HepG2 (cell line): ENCODE results near the gene NLRP5. TPM values are rescaled to one million over a fixed set of nuclear protein-coding genes. Genes with fewer than 3 reads are reported as not detected.

Source experiments
- ATAC-seq: fragments of 200-7000 bp; cut with Tn5 transposase; 3 replicates; pipeline ENCODE4 v1.9.1; 2020; ENCODE audit warnings: mild to moderate bottlenecking, moderate library complexity
- BruUV-seq: library from RNA; stranded (reverse); fragments of 400-500 nt; replicated peaks from 2 replicates; lab custom pipeline; 2021; lab: Mats Ljungman, UMichigan
- CTCF ChIA-PET: fragments of 300-600 bp; formaldehyde crosslinking; extraction: SDS; loops from one replicate; lab custom pipeline; 2021; ENCODE audit warnings: low total read pairs, inconsistent platforms, low intra/inter-chr PET ratio; lab: Yijun Ruan, JAX
- POLR2A ChIA-PET: fragments of 350-600 bp; sonication (Branson Sonifier 250); formaldehyde crosslinking; loops from one replicate; lab custom pipeline; 2020; ENCODE audit warnings: antibody characterized with exemption, inconsistent platforms; lab: Yijun Ruan, JAX
- DNase-seq: peaks from one replicate; pipeline ENCODE4 v3.0.0-alpha.2; 2015; ENCODE audit warnings: low spot score
- FAIRE-seq: peaks from 3 replicates; lab custom pipeline; 2011; peaks lifted over from hg19 to GRCh38; lab: Jason Lieb, UNC
- H2AFZ ChIP-seq: one replicate; pipeline ENCODE4 v1.6.1; 2011; ENCODE audit warnings: low read length, inconsistent platforms
- H3K27ac ChIP-seq: fragments of 300-600 bp; 3 replicates; pipeline ENCODE4 v1.8.0; 2011; ENCODE audit warnings: mixed run types, mild to moderate bottlenecking, mixed read lengths, low read length, inconsistent platforms; ENCODE audit not compliant: insufficient read depth; ENCODE audit errors: extremely low read length
- H3K27me3 ChIP-seq, 2 experiments: fragments of 200-600 bp in 1 of 2; 2 replicates in 1 of 2; 3 replicates in 1 of 2; pipeline versions ENCODE4 v1.6.0 to v1.8.0; 2011; ENCODE audit warnings: low read length in 2 of 2, mild to moderate bottlenecking in 2 of 2, moderate library complexity in 2 of 2, inconsistent platforms in 1 of 2; ENCODE audit not compliant: insufficient read depth in 2 of 2, control insufficient read depth in 1 of 2
- H3K36me3 ChIP-seq, 2 experiments: fragments of 200-600 bp in 1 of 2; replicated peaks in 1 of 2; 2 replicates in 1 of 2; 3 replicates in 1 of 2; pipeline versions ENCODE4 v1.5.1 to v1.8.0; 2011; ENCODE audit warnings: low read length in 2 of 2, inconsistent platforms in 1 of 2; ENCODE audit not compliant: insufficient read depth in 2 of 2, control insufficient read depth in 1 of 2
- H3K4me1 ChIP-seq: 2 replicates; pipeline ENCODE4 v1.5.1; 2012; ENCODE audit warnings: low read length, inconsistent platforms; ENCODE audit not compliant: insufficient read depth
- H3K4me2 ChIP-seq: 2 replicates; pipeline ENCODE4 v1.6.0; 2011; ENCODE audit warnings: low read depth, low read length, inconsistent platforms
- H3K4me3 ChIP-seq, 3 experiments: fragments of 200-600 bp in 1 of 3; sonication (generic), shearing (Covaris generic) in 1 of 3; replicated peaks in 1 of 3; 2 replicates each; pipeline ENCODE4 v1.5.1; 2011 to 2016; ENCODE audit warnings: low read length in 3 of 3, inconsistent platforms in 2 of 3, low read depth in 2 of 3, mild to moderate bottlenecking in 2 of 3, control low read depth in 1 of 3, mixed read lengths in 1 of 3; ENCODE audit not compliant: insufficient read depth in 1 of 3
- H3K79me2 ChIP-seq: one replicate; pipeline ENCODE4 v1.6.1; 2011; ENCODE audit warnings: low read length, inconsistent platforms; ENCODE audit not compliant: insufficient read depth
- H3K9ac ChIP-seq: 2 replicates; pipeline ENCODE4 v1.6.0; 2011; ENCODE audit warnings: mild to moderate bottlenecking, low read depth, low read length, inconsistent platforms; ENCODE audit not compliant: insufficient read depth
- H3K9me3 ChIP-seq: 2 replicates; pipeline ENCODE4 v1.5.1; 2012; ENCODE audit warnings: mild to moderate bottlenecking, low read length
- H4K20me1 ChIP-seq: 2 replicates; pipeline ENCODE4 v1.6.0; 2011; ENCODE audit warnings: inconsistent platforms, mild to moderate bottlenecking, low read length, moderate library complexity; ENCODE audit not compliant: insufficient read depth
- CAMTA2 ChIP-seq: sonication (generic); formaldehyde crosslinking; IDR thresholded peaks from 2 replicates; pipeline ENCODE4 v1.4.0; 2020; ENCODE audit warnings: mild to moderate bottlenecking, missing genetic modification reagents, borderline replicate concordance
- ETV6 ChIP-seq: sonication (generic); formaldehyde crosslinking; conservative IDR thresholded peaks from 2 replicates; pipeline ENCODE4 v1.4.0; 2020; ENCODE audit warnings: missing genetic modification reagents
- FOSL2 ChIP-seq: sonication (generic); formaldehyde crosslinking; IDR thresholded peaks from 2 replicates; pipeline ENCODE4 v1.4.0; 2020; ENCODE audit warnings: missing genetic modification reagents
- HOXA7 ChIP-seq: sonication (generic); formaldehyde crosslinking; IDR thresholded peaks from 2 replicates; pipeline ENCODE4 v1.8.1; 2022; ENCODE audit warnings: mild to moderate bottlenecking, missing genetic modification reagents, moderate library complexity
- MATR3 ChIP-seq: sonication (generic); formaldehyde crosslinking; IDR thresholded peaks from 2 replicates; pipeline ENCODE4 v1.4.0; 2020; ENCODE audit warnings: missing genetic modification reagents
- MEIS2 ChIP-seq: sonication (generic); formaldehyde crosslinking; IDR thresholded peaks from 2 replicates; pipeline ENCODE4 v1.9.0; 2021; ENCODE audit warnings: mild to moderate bottlenecking, missing genetic modification reagents
- PLRG1 ChIP-seq: fragments of 450-650 bp; conservative IDR thresholded peaks from 2 replicates; pipeline ENCODE4 v1.6.1; 2016
- PTBP1 ChIP-seq: fragments of 200-400 bp; formaldehyde crosslinking; IDR thresholded peaks from 2 replicates; pipeline ENCODE4 v1.6.1; 2018; ENCODE audit warnings: low read length, low read depth; ENCODE audit not compliant: poor library complexity, severe bottlenecking
- RBM22 ChIP-seq: fragments of 200-400 bp; formaldehyde crosslinking; optimal IDR thresholded peaks from 2 replicates; pipeline ENCODE3; 2017; ENCODE audit warnings: mild to moderate bottlenecking, low read length, moderate library complexity
- SNAI1 ChIP-seq: sonication (generic); formaldehyde crosslinking; IDR thresholded peaks from 2 replicates; pipeline ENCODE4 v1.5.0; 2020; ENCODE audit warnings: mild to moderate bottlenecking, missing genetic modification reagents, borderline replicate concordance
- TIGD3 ChIP-seq: sonication (generic); formaldehyde crosslinking; IDR thresholded peaks from 2 replicates; pipeline ENCODE4 v1.5.1; 2020; ENCODE audit warnings: mild to moderate bottlenecking, missing genetic modification reagents, borderline replicate concordance
- ZBTB10 ChIP-seq: sonication (generic); formaldehyde crosslinking; IDR thresholded peaks from 2 replicates; pipeline ENCODE4 v1.4.0; 2020; ENCODE audit warnings: missing genetic modification reagents, borderline replicate concordance
- ZNF263 ChIP-seq: sonication (generic); formaldehyde crosslinking; IDR thresholded peaks from 2 replicates; pipeline ENCODE4 v1.4.0; 2020; ENCODE audit warnings: missing genetic modification reagents
- ZNF34 ChIP-seq: sonication (generic); formaldehyde crosslinking; IDR thresholded peaks from 2 replicates; pipeline ENCODE4 v1.4.0; 2020; ENCODE audit warnings: mild to moderate bottlenecking, missing genetic modification reagents, borderline replicate concordance
- ZNF678 ChIP-seq: sonication (generic); formaldehyde crosslinking; IDR thresholded peaks from 2 replicates; pipeline ENCODE4 v1.4.0; 2020; ENCODE audit warnings: mild to moderate bottlenecking, missing genetic modification reagents
- ZNF839 ChIP-seq: sonication (generic); formaldehyde crosslinking; IDR thresholded peaks from 2 replicates; pipeline ENCODE4 v1.4.0; 2020; ENCODE audit warnings: missing genetic modification reagents, mild to moderate bottlenecking, borderline replicate concordance
- WGBS: methylation state at CpG from one replicate; pipeline ENCODE4 v1.1.6; 2017; ENCODE audit warnings: low lambda C conversion rate; 5-methylcytosine and 5-hydroxymethylcytosine counted together
- in situ Hi-C: cut with HindIII; loops from 2 replicates; pipeline ENCODE4 v1.10.0; 2017; ENCODE audit warnings: low pct_unique_long_range_greater_than_20kb; ENCODE audit not compliant: extremely low pct_ligation_motif_present
- intact Hi-C: fragments of 100-400 bp; cut with micrococcal nuclease; formaldehyde crosslinking; loops from one replicate; pipeline ENCODE4 v1.10.0; 2022; ENCODE audit not compliant: unreplicated experiment
- polyA plus RNA-seq, 8 experiments: library from polyadenylated mRNA; depleted of rRNA in 3 of 8; stranded (reverse) in 7 of 8; unstranded in 1 of 8; fragments of >200 nt; fragmentation: Illumina TruSeq in 4 of 8; extraction: Trizol in 4 of 8; gene quantifications; 2 replicates each; pipeline versions ENCODE4 v1.2.1 to v1.2.3, GENCODE V29; 2011 to 2016; ENCODE audit warnings: low read depth in 4 of 8, missing spikeins in 1 of 8, mixed read lengths in 1 of 8; ENCODE audit not compliant: insufficient read depth in 1 of 8
- total RNA-seq, 5 experiments: library from RNA; depleted of rRNA; stranded (reverse); fragments of >200 nt; fragmentation: Illumina TruSeq; extraction: Trizol; gene quantifications; 2 replicates each; pipeline ENCODE4 v1.2.3, GENCODE V29; 2016; ENCODE audit warnings: low read depth in 1 of 5
- TF ChIP-seq, protein P1 (sequence below): sonication (generic); formaldehyde crosslinking; IDR thresholded peaks from 2 replicates; pipeline ENCODE4 v1.4.0; 2020; ENCODE audit warnings: missing genetic modification reagents
- TF ChIP-seq, protein P2 (sequence below): sonication (generic); formaldehyde crosslinking; IDR thresholded peaks from 2 replicates; pipeline ENCODE4 v1.5.0; 2020; ENCODE audit warnings: missing genetic modification reagents

NLRP5 gene
- total and polyA plus RNA-seq, 2 of the 13 experiments (the other 11 are each of a cell fraction or from before 2014, with no cell fraction given): not detected

DNA sequence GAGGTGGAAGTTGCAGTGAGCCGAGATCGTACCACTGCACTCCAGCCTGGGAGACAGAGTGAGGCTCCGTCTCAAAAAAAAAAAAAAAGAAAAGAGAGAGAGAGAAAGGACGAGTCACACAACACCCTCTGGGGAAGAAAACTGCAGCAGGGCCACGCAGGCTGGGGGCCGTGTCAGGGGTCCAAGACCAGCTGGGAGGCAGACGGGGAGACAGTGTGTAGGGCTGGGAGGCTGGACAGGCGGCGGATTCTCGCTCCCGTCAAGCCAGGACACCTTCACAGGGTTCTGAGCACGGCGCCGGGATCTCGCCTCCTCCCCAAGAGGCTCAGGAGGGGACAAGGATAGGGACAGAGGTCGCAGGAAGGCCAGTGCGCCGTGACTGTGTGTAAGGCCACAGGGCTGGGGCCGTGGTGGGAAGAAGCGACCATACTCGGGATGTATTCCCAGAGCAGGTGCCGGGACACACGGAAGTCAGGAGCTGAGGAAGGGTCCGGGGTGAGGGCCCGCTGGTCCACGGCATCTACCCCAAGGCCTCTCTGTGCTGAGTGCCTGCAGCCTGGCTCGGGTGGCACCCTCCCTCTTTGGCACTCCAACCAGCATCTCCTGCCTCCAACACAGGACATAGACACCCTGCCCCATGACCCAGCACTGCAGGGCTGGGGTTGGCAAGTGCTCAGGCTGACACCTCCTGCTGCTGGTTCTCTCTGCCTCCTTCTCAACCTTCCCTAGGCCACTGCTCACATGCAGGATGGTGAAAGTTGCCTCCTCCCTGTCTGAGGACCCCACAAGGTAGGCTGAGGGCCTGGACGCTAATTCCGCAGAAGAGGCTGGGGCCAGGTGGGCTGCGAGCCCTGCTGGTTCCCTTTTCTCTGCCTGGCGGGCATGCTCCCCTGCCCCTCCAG, 113.3 kb downstream of the NLRP5 start:
- ChIA-PET CTCF (no interaction called here), POLR2A (no interaction called here)
- H3K36me3 ChIP-seq: peaks cover 42 to 75% of the 10 kb centered on the region in 2 experiments
- no peak overlapping the region for H3K4me3 ChIP-seq
- intact Hi-C loops: no loop called here
- no peaks in the 10 kb centered on the region for H3K4me1 ChIP-seq
- DNase-seq (no peak), ATAC-seq (no peak; the same call in 2 of the 3 replicates), FAIRE-seq (no peak)
- H4K20me1 ChIP-seq: peaks cover 37% of the 10 kb centered on the region
- WGBS: over 99% methylated on average over 23 of the region's 31 CpGs
- peaks cover 41% of the 10 kb centered on the region for H3K79me2 ChIP-seq
- no peak overlapping the region for H2AFZ ChIP-seq
- no peak overlapping the region for H3K4me2 ChIP-seq
- H3K27ac ChIP-seq: no peak overlapping the region
- in situ Hi-C loops: loop anchor here (5.0 kb wide), 1 partner anchor 62 kb away; no protein-coding TSS in a partner anchor
- H3K9ac ChIP-seq: no peak overlapping the region
- no peaks in the 10 kb centered on the region; a peak in 1 of 5 replicates for H3K27me3 ChIP-seq
- H3K9me3 ChIP-seq: no peaks in the 10 kb centered on the region
- BruUV-seq: TSS peak; percentile 17
- peak; percentile 88 for TF ChIP-seq RBM22
- TF ChIP-seq, protein P1, sequence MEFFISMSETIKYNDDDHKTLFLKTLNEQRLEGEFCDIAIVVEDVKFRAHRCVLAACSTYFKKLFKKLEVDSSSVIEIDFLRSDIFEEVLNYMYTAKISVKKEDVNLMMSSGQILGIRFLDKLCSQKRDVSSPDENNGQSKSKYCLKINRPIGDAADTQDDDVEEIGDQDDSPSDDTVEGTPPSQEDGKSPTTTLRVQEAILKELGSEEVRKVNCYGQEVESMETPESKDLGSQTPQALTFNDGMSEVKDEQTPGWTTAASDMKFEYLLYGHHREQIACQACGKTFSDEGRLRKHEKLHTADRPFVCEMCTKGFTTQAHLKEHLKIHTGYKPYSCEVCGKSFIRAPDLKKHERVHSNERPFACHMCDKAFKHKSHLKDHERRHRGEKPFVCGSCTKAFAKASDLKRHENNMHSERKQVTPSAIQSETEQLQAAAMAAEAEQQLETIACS (CRISPR knock-in tag): no peak
- TF ChIP-seq HOXA7 (CRISPR knock-in tag): no peak
- no peak for TF ChIP-seq ETV6 (CRISPR knock-in tag)
- TF ChIP-seq CAMTA2 (CRISPR knock-in tag): no peak
- TF ChIP-seq PTBP1: no peak
- TF ChIP-seq ZNF263 (CRISPR knock-in tag): no peak
- no peak for TF ChIP-seq ZNF678 (CRISPR knock-in tag)
- TF ChIP-seq ZNF34 (CRISPR knock-in tag): no peak
- TF ChIP-seq MEIS2 (CRISPR knock-in tag): no peak
- TF ChIP-seq FOSL2 (CRISPR knock-in tag): no peak
- TF ChIP-seq, protein P2, sequence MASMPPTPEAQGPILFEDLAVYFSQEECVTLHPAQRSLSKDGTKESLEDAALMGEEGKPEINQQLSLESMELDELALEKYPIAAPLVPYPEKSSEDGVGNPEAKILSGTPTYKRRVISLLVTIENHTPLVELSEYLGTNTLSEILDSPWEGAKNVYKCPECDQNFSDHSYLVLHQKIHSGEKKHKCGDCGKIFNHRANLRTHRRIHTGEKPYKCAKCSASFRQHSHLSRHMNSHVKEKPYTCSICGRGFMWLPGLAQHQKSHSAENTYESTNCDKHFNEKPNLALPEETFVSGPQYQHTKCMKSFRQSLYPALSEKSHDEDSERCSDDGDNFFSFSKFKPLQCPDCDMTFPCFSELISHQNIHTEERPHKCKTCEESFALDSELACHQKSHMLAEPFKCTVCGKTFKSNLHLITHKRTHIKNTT: no peak
- TF ChIP-seq ZBTB10: no peak
- no peak for TF ChIP-seq TIGD3 (CRISPR knock-in tag)
- TF ChIP-seq ZNF839 (CRISPR knock-in tag): 0 out of 2 replicates have a peak, but pooled peaks have one; percentile 40
- TF ChIP-seq SNAI1: no peak
- TF ChIP-seq PLRG1: no peak
- no peak for TF ChIP-seq MATR3 (CRISPR knock-in tag)
